GM21529 (cell line): ENCODE measurements around the gene VPS4A.
"Not testable (repeated sequence)": the region's sequence is repeated elsewhere in the genome, so short reads cannot be mapped to it uniquely, and the experiment has no call there.

ENCODE experiments used
- ATAC-seq: cut with Tn5 transposase; IDR thresholded peaks from one replicate; pipeline ENCODE4 v1.9.1; 2021; ENCODE audit not compliant: unreplicated experiment

The VPS4A gene

DNA sequence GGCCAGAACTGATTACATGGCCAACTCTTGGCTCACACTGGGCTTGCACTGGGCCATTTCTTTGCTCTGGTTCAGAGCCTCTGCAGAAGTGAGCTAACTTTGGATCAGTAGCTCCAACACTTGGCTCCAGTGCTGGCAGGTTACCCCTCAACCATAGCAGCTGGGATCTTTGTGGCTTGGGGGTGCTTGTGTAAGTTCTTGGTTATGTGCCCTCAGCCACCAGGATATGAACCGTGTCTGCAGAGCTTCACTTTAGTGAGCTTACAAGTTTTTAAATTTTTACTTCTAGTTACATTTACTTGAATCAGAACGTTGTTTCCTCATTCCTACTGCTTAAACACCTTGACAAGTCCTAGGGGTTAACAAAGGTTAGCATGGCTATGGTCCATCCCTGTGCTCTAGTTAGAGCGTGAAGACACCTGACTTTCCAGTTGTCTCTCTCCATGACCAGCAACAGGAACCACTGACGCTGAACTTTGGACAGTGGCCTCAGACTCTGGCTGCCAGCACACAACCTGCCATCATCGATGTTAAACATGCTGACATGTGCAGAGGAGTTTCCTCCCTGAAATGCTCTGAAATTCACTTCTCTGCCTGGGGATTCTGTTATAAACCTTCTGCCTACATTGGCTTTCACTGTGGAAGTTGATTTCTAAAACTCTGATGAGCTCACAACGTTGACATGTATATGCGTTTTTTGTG is 15.2 kb downstream of the VPS4A start:
- ATAC-seq, result no peak

DNA sequence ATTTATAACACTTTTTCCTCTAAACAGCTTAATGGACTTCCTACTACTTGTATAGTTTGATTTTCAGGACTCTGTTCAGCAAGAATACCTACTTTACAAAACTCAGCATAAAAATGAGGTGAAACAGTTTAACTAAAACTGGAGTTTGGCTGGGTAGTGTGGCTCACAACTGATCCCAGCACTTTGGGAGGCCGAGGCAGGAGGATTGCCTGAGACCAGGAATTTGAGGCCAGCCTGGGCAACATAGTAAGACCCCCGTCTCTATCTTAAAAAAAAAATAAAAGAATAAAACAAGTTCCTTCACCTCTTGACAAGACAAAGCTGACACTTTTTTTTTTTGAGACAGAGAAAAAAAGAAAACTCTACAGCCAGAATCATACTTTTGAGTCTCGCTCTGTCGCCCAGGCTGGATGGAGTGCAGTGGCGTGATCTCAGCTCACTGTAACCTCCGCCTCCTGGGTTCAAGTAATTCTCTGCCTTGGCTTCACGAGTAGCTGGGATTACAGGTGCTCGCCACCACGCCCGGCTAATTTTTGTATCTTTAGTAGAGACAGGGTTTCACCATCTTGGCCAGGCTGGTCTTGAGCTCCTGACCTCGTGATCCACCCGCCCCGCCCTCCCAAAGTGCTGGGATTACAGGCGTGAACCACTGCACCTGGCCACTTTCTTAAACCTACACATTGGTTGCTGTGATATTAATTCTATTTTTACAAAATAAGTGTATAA is 16.6 kb downstream of the VPS4A start:
- no peak for ATAC-seq

DNA sequence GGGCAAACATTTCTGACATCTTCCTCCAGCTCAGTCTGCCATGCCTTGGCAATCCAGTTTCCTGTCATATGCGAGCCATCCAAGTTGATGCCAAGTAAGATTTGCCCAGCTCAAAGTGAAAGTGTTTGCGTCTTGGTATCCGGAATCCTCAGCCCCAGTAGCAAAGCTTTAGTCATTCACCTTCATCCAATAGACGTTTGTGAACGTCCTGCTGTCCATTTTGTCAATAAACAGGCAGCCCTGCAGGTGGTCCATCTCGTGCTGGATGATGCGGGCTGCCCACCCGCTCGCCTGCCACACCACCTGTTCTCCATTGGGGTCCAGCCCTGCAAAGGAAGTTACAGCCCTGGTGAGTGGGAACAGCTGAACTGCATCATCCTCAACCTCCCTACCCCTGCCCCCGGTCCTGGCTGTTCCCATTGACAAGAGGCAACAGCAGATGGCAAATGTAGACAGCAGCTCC is 17.7 kb downstream of the VPS4A start:
- no peak for ATAC-seq

DNA sequence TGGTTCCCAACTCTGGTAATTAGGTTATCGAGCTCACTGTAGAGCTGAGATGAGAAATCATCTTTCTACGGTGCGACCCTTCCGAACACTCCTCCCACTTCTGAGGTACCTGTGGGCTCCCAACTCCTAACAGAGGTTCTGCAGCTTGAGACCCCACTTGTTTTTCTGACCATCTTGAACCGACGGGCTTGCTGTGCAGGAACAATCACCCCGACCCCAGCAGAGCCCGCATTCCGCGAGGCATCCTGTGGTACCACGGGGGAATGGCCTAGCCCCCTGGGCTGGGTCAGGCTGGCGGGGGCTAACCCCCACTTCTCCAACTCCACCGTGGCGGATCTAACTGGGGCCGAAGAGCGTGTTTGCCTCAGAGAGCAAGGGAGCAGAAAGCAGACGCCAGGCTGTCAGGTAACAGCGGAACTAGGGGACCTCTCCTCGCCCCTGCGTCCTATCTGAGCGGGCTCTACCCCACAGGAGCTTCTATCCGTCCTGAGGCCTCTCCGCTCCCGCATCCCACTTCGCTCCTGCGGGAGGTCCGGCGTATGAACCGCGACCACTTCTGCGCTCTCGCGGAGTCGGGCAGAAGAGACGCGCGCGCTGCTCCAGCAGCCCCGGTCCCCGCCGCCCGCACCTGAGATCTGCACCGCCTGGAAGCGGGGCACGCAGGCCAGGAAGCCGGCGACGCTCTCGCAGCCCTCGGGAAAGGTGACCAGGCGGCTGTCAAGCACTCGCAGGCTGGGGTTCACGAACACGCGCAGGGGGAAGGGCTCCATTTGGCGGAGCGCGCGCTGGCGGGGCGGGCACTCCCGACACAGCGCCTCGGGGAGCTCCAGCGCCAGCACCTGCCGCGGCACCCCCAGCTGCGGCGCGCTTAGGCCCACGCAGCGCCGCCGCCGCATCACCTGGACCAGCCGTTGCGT is 18.5 kb downstream of the VPS4A start:
- peak; percentile 39 for ATAC-seq

DNA sequence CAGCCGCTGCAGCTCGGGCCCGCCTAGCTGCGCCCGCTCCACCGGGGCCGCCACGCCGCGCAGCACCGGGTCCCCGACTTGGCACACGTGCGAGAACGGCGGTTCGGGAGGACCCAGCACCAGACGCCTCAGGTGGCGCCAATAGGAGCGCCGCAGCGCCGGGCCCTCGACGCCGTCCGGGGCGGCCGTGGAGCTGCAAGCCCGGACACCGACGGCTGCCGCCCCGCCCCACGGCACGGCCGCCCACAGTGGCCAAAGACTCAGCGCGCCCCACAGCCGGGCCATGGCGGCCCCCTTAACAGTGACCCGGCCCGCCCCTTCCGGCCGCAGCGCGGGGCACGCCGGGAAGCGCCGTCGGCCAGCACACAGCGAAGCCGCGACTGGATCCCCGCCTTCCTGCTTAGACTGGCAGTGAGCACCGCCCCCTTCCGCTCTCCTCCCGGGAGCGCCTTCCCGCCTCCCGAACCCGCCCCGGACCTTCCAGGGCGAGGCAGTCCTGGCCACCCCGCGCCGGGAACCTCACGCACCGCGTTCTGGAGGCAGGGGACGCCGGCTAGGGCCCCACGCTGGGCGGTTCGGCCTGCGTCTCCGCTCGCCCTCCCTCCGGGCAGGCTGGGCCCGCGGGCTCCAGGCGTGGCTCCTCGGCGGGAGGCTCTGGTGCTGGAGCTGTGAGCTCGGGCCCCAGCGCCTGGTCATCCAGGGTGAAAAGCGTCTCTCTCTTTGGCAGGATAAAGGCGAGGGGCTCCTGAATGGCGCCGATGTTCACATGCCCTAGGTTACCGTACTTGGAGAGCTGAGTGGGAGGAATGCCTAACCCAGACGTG is 19.3 kb downstream of the VPS4A start, which contains the start of gene PDF:
Gene PDF, minus strand, starts transcription at position 303 of the 824 bp plus-strand sequence. Its CDS starts 18 bp downstream, at position 285.
- ATAC-seq, result peak; percentile 93

DNA sequence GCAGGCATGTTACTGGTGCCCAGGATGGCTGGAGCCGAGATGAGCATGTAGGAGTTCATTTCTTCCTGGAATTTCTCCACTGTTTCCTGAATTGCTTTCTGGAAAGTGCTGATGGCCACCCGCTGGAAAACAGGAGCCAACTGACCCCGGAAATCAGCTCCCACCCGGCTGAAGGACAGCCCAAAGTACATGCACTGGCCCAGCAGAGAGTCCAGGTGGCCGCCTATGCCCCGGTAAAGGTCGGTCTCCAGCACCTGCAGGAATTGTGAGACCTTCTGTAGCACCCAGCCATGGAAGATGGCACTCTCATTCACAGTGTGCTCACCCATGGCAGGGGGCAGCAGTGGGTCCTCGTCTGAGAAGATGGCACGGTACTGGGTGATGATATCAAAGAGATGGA is 23.5 kb downstream of the VPS4A start:
- ATAC-seq, result no peak

DNA sequence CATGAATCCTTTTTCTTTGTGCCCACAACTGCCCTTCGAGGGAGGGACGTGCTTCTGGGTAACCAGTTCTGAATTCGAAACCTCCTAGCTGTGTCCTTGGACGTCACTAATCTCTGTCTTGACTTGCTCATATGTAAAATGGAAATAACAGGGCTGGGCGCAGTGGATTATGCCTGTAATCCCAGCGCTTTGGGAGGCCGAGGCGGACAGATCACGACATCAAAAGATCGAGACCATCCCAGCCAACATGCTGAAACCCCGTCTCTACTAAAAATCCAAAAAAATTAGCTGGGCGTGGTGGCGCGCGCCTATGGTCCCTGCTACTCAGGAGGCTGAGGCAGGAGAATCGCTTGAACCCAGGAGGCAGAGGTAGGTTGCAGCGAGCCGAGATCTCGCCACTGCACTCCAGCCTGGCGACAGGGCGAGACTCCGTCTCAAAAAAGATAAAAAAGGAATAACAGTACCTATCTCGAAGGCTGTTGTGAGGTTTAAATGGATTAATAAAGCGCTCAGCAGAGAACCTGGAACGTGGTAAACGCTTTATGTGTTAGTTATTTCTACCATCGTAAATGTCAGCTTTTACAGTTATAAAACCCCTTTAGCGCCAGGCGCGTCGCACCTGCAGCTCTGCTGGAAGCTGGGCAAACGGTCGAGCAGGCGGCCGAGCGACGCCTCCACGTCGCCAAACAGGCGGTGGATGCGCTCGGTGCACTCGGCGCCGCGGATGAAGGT is 27.6 kb downstream of the VPS4A start:
- no peak for ATAC-seq

DNA sequence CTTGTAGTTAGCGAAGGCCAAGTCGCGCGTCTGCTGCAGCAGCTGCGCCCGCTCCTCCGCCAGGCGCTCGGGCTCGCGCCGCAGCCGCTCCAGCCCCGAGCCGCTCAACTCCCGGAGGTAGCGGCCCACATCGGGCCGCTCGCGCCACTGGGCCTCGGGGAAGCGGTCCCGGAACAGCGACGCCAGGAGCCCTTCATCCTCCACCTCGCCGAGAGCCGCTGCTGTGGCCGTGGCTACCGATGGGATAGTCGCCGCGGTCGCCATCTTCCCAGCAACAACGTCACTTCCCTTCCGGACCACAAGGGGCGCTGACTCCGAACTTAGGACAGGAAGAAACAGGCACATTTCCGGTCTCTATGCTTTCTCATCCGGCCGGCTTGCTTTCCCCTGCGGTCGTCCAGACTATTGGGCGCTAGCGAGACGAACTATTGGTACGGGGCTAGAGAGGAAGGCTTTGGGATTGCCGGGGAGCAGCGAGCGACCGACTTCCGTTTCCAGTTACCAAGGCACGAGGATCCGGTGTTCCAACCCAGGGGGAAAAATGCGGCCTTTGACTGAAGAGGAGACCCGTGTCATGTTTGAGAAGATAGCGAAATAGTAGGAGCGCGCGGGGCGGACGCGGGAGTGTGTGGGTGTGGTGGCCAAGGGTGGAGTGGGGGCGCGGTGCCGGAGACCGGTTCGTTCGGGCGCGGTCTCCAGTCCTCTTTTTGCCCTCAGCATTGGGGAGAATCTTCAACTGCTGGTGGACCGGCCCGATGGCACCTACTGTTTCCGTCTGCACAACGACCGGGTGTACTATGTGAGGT is 28.3 kb downstream of the VPS4A start, which contains the start of the genes COG8 and NIP7:
Gene COG8, minus strand, starts transcription at position 276 of the 806 bp plus-strand sequence. Its CDS starts 12 bp downstream, at position 264.
Gene NIP7, plus strand, starts transcription at position 484 of the 806 bp plus-strand sequence. Its CDS starts 58 bp downstream, at position 542.
- ATAC-seq, result peak; percentile 93

DNA sequence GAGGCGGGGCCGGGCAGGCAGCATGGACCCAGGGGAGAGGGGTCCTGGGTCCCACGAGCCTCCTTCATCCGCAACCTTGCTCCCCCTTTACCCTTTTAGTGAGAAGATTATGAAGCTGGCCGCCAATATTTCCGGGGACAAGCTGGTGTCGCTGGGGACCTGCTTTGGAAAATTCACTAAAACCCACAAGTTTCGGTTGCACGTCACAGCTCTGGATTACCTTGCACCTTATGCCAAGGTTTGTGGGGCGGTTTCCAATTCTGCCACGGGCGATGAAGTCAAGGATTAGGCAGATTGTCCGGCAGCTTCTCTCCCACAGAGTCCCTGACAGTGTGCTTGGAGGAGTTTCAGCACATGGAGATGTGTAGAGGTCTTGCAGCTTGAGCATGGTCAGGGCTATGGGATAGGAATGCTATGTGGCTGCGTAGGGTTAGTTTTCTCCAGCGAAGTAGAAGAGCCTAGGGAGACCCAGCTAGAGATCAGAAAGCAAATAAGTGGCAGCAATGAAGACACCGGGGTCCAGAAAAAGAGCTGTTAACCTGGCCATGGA is 29.0 kb downstream of the VPS4A start:
- no peak for ATAC-seq

DNA sequence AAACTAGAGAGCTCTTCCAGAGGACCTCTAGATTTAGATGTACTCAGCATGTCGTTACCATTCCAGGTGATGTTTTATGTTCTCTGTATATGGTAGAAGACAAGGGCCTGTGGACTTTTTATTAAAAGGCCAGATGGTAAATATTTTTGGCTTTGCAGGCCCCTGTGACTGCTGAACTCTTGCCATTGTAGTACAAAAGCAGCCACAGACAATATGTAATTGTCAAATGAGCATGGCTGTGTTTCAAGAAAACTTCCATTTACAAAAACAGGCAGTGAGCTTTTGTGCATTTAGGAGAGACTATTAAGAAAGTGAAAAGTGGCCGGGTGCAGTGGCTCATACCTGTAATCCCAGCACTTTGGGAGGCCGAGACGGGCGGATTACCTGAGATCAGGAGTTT is 33.0 kb downstream of the VPS4A start:
- no peak for ATAC-seq

DNA sequence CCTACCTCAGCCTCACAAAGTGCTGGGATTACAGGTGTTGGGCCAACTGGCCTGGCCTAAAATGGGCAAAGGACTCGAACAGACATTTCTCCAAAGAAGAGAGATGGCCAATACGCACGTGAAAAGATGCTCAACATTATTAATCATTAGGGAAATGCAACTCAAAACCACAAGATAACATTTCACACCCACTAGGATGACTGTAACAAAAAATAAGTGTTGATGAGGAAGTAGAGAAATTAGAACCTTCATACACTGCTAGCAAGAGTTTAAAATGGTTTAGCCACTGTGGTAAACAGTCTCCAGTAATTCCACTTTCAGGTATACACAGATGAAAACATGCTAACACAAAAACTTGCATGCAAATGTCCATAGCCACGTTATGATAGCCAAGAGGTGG is 34.8 kb downstream of the VPS4A start:
- no peak for ATAC-seq

DNA sequence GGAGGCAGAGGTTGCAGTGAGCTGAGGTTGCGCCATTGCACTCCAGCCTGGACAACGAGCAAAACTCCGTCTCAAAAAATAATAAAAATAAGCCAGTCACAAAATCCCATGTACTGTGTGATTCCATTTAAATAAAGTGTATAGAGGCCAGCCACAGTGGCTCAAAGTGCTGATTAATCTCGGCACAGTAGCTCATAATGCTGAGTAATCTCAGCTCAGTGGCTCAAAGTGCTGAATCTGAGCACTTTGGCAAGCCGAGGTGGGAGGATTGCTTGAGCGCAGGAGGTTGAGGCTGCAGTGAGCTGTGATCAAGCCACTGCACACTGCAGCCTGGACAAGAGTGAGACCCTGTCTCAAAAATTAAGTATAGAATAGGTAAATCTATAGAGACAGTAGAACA is 35.5 kb downstream of the VPS4A start:
- no peak for ATAC-seq

DNA sequence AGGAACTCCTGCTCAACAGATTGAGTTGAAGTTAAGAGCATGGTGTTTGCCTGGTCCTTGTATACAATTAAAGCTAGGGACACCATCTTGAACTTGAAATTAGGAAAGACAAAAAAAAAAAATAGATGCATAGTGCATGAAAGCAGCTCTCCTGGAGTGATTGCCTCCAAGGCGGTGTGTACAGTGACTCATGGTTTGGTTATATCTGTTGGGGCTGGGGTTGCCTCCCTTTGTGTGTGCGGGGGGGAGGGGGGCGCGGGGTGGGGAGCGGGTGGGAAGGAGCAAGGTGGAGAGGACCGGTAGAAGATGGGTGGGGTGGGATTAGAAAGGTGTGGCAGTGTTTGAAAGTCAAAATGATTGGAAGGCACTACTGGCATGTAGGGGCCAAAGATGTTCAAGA is 37.1 kb downstream of the VPS4A start:
- no peak for ATAC-seq

DNA sequence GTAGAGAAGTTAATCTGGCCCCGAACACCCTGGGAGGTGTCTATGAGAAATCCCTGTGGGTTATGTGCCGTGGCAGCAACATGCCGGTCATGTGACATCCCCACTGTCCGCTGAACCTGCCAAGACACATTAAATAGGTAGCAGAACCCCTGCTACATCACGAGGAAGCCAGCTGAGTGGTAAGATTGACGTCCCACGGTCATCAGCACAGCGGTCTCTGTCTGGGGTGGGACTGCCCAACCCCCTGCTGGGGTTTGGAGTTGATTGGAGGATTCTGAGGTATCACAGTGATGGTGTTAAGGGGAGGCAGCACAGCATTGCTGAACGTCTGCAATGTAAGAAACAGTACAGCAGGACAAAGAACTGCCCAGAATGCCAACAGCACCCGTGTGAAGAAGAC is 38.4 kb downstream of the VPS4A start:
- no peak for ATAC-seq

DNA sequence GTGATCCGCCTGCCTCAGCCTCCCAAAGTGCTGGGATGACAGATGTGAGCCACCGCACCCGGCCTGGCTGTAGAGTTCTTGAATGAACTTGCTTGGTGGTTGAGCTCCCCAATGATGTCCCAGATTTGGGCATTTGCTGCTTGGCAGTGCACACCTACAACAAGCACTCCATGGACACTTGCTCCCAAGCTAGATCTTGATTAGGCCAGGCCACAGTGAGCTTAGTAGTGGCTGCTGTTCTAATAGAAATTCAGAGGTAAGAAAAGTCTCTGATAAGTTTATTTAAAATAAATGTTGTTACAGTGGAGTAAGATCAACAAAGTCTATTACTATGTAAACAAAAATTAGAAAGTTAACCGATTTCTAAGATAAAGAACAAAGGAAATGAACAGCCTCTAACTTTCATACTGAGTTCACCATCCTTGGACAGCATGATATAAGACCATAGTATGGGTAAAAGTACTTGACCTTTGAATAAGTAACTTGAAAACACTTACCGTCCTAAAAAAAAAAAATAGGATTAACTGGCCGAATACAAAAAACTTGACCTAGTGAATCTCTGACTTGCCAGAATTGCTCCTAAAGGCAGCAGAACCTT is 39.5 kb downstream of the VPS4A start:
- ATAC-seq, result no peak

DNA sequence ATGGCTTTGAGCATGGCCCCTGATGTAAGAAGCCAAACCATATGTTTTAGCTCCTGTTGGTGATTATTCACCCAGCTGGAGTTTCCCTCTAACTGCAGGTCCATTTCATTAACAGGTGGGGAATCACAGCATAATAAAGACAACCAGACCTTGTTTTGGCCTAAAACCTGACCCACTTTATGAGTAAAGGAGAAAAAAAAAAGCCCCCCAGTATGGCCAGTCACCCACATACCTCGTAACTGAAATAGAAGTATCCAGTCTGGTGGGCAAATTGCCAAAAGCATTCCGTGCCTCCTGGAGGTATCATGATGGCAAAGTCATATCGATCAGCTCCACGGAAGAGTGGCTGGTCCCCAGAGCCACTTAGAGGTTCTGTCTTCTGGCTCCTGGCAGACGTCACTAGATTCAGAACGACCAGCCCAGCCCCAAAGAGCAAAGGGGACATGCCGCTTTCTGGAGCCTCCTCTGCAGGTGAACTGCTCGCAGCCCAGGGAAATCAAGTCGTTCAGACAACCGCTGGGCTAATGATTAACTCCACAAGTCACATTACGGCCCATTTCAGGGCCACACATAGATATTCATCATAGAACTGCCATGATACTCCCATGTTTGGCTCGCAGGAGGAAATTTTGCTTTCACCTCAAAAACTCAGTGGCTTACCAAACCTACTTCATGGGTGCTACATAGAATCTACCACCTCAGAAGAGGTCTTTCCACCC is 40.3 kb downstream of the VPS4A start, which contains the start of gene TMED6:
Gene TMED6, minus strand, starts transcription at position 478 of the 719 bp plus-strand sequence. Its CDS starts 33 bp downstream, at position 445.
- ATAC-seq, result no peak

DNA sequence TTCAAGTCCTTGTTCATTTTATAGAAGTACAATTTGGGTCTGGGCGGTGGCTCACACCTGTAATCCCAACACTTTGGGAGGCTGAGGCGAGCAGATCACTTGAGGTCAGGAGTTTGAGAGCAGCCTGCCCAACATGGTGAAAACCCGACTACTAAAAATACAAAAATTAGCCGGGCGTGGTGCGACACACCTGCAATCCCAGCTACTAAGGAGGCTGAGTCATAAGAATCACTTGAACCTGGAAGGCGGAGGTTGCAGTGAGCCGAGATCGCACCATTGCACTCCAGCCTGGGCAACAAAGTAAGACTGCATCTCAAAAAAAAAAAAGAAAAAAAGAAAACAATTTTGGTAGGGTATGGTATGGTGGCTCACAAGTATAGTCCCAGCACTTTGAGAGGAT is 48.9 kb downstream of the VPS4A start:
- not testable (repeated sequence) for ATAC-seq
